Activated CD4-positive, alpha-beta T cell treated with anti-CD3 and anti-CD28 coated beads, Interleukin-2, amount 50 U/mL, for 16 hours (primary cell): ENCODE measurements around the gene NAA60.
A peak's percentile ranks its signal among the peaks of the same experiment; 100 is the strongest.

ENCODE experiments used
- DNase-seq: peaks from one replicate; pipeline ENCODE4 v3.0.0-alpha.2; 2020

Gene NAA60

GRCh38 chr16:3513892-3514583 lies 70.6 kb downstream of the NAA60 start:
- peak; percentile 11 for DNase-seq

- no peak for DNase-seq
Observed at GRCh38 chr16:3514621-3515020, 71.1 kb downstream of the NAA60 start.

GRCh38 chr16:3515897-3516296 lies 72.4 kb downstream of the NAA60 start:
- DNase-seq: no peak

- DNase-seq: no peak
Observed at GRCh38 chr16:3518292-3518985, 75.0 kb downstream of the NAA60 start.

- no peak for DNase-seq
Observed at GRCh38 chr16:3518986-3519348, 75.5 kb downstream of the NAA60 start.

GRCh38 chr16:3519581-3519980 lies 76.1 kb downstream of the NAA60 start:
- no peak for DNase-seq

- no peak for DNase-seq
Observed at GRCh38 chr16:3520413-3520812, 76.9 kb downstream of the NAA60 start.

- no peak for DNase-seq
Observed at GRCh38 chr16:3520841-3521240, 77.4 kb downstream of the NAA60 start.

- no peak for DNase-seq
Observed at GRCh38 chr16:3523281-3523680, 79.8 kb downstream of the NAA60 start.

GRCh38 chr16:3525951-3526350 lies 82.5 kb downstream of the NAA60 start:
- no peak for DNase-seq

GRCh38 chr16:3527216-3527829 lies 83.8 kb downstream of the NAA60 start:
- peak; percentile 55 for DNase-seq

- no peak for DNase-seq
Observed at GRCh38 chr16:3528406-3528805, 84.9 kb downstream of the NAA60 start.

- DNase-seq: no peak
Observed at GRCh38 chr16:3529175-3529574, 85.7 kb downstream of the NAA60 start.

GRCh38 chr16:3530371-3530914 lies 87.0 kb downstream of the NAA60 start:
- DNase-seq: no peak

GRCh38 chr16:3532741-3533140 lies 89.3 kb downstream of the NAA60 start:
- DNase-seq: no peak

GRCh38 chr16:3534126-3534525 lies 90.6 kb downstream of the NAA60 start:
- no peak for DNase-seq

GRCh38 chr16:3536271-3536731 lies 92.8 kb downstream of the NAA60 start:
- no peak for DNase-seq
